Cardiac fibroblast (primary cell): ENCODE measurements around the gene CYRIA.

Experiments
- DNase-seq, 2 donors: peaks; one replicate each; pipeline versions ENCODE4 v3.0.0 to v3.0.0-alpha.2; 2010; ENCODE audit warnings: low read depth in 2 of 2
- H3K4me3 ChIP-seq, 2 donors: replicated peaks in 1 of 2; 1 replicate in 1 of 2; 2 replicates in 1 of 2; pipeline ENCODE4 v1.5.1; 2011; ENCODE audit warnings: low read depth in 2 of 2, low read length in 2 of 2, mild to moderate bottlenecking in 2 of 2, moderate library complexity in 1 of 2
- CTCF ChIP-seq: IDR thresholded peaks from one replicate; pipeline ENCODE4 v1.5.1; 2011; ENCODE audit warnings: low read depth, mild to moderate bottlenecking, low read length, inconsistent platforms

The CYRIA gene

GRCh38 chr2:16693854-16694253 is 28.2 kb upstream of the CYRIA start:
- no peak for DNase-seq
- no peak overlapping the region for H3K4me3 ChIP-seq
- TF ChIP-seq CTCF, result no peak

DNA sequence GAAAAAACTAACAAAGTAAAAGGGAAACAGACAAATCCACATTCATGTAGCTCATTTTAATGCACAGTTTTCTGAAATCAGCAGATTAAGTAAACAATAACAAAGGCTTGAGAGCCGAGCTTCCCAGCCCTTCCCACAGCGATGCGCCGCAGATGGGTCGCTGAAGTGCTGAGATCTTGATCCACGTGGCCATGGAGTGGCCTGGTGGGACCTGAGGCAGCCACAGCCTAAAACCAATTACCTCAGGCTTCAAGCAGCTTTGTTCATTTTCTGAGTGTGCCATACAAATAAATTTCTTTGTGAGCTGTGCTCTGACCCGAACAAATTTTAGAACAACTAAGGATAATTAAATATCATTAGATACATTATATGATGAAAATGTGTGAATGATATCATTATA is 25.6 kb upstream of the CYRIA start:
- no peak overlapping the region for H3K4me3 ChIP-seq
- DNase-seq, result no peak
- no peak for TF ChIP-seq CTCF

DNA sequence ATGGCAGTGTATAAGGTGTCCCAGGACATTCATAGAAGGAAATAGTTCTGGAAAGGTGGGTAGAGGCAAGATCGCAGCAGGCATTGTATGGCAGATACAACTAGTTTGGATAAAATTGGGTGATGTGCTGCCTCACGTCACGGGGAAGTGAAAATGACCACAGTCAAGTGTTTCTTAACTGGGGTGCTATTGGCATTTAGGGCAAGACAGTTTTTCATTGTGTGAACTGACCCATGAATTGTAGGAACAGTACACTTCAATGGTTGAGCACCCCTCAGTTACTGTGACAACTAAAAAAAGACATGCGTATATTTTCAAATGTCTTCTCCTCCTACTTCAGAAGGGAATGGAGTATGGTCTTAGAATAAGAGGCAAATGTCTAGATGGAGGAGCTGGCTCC is 22.3 kb upstream of the CYRIA start:
- TF ChIP-seq CTCF, result no peak
- no peak overlapping the region for H3K4me3 ChIP-seq
- DNase-seq, result no peak

DNA sequence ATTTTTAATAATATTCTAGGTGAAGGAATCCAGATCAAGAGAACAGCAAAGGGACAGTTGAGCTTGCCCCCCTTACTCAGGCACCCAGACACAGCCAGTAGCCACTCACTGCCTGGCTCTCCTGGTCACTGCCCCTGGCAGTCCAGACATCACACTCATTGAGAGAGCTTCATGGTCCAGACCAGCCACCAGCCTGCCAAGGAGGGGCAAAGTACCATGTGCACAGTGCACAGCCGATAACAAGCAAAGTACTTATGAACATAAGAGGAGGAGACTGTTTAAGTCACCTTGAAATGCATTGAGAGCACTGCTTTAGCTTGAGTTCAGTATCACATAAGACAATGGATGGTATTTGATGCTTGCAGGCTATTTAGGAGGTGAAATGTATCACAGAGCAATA is 21.6 kb upstream of the CYRIA start:
- no peak overlapping the region for H3K4me3 ChIP-seq
- DNase-seq, result no peak
- TF ChIP-seq CTCF, result no peak

DNA sequence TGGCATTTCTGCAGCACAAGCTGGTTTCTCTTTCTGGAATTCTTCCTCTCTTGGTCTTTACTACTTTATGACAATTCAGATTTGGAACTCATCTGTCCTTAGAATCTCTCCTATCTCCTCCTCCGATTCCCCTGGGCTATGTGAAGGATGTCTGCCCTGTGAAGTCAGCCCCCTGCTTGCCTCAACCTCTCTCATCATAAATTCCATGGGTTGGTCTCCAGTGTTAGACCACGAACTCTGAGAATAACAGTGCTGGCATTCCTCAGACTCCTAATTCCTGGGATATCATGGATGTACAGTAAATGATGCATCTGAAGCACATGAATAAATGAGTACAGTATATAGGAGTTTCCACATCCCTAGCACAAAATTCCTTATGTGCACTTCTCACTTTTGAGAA is 21.0 kb upstream of the CYRIA start:
- DNase-seq, result no peak
- no peak overlapping the region for H3K4me3 ChIP-seq
- no peak for TF ChIP-seq CTCF

GRCh38 chr2:16685340-16685715 is 19.7 kb upstream of the CYRIA start:
- H3K4me3 ChIP-seq, result no peak overlapping the region
- no peak for TF ChIP-seq CTCF
- no peak for DNase-seq

GRCh38 chr2:16684676-16685339 is 19.2 kb upstream of the CYRIA start:
- no peak overlapping the region for H3K4me3 ChIP-seq
- DNase-seq, result no peak
- no peak for TF ChIP-seq CTCF
